ENCODE results near the gene CLDN11. TPM values are rescaled to one million over a fixed set of nuclear protein-coding genes. Genes with fewer than 3 reads are reported as not detected.

The CLDN11 gene
- total RNA-seq, 1 experiment from 2014 or later, result 0.22 TPM

GRCh38 chr3:170442947-170443346 is 24.3 kb downstream of the CLDN11 start:
- no peak for TF ChIP-seq RAD21 (IDR thresholded peaks at IDR 0.05; ENCODE audit: low read depth)
- no peak for TF ChIP-seq ZNF274 (IDR thresholded peaks at IDR 0.05; ENCODE audit: low read depth, low read length)
- H3K9ac ChIP-seq (ENCODE audit: low read length), result no peak overlapping the region

GRCh38 chr3:170443457-170443856 is 24.8 kb downstream of the CLDN11 start:
- intact Hi-C loops (cut with micrococcal nuclease), result no loop called here
- TF ChIP-seq CEBPB (IDR thresholded peaks at IDR 0.05; ENCODE audit: low read depth), result no peak
- no peak for TF ChIP-seq MAX (IDR thresholded peaks at IDR 0.05)
- no peak for TF ChIP-seq EZH2phosphoT487 (IDR thresholded peaks at IDR 0.05; ENCODE audit: borderline replicate concordance)
- TF ChIP-seq CTCF (IDR thresholded peaks at IDR 0.05 in 2 of 3, conservative IDR thresholded peaks at IDR 0.05 in 1 of 3; ENCODE audit: borderline replicate concordance in 1 of 3, insufficient read depth in 1 of 3, low read depth in 2 of 3, low read length in 2 of 3), result no peak
- TF ChIP-seq POLR2A (IDR thresholded peaks at IDR 0.05; ENCODE audit: borderline replicate concordance, extremely low read depth, insufficient read depth, insufficient read length), result no peak
- TF ChIP-seq CBX3 (IDR thresholded peaks at IDR 0.05; ENCODE audit: low read depth), result no peak
- no peak for TF ChIP-seq ZFX (IDR thresholded peaks at IDR 0.05)
- TF ChIP-seq SIN3A (IDR thresholded peaks at IDR 0.05; ENCODE audit: low read depth), result no peak
- TF ChIP-seq EGR1 (IDR thresholded peaks at IDR 0.05; ENCODE audit: low read depth), result no peak
- no peak for TF ChIP-seq ATF3 (IDR thresholded peaks at IDR 0.05)
- TF ChIP-seq POLR2AphosphoS5 (IDR thresholded peaks at IDR 0.05; ENCODE audit: low read depth, low read length), result no peak
- no peak for TF ChIP-seq ELF1 (IDR thresholded peaks at IDR 0.05; ENCODE audit: borderline replicate concordance, low read depth)
- no peak for TF ChIP-seq RAD21 (IDR thresholded peaks at IDR 0.05; ENCODE audit: low read depth)
- TF ChIP-seq ZBTB33 (IDR thresholded peaks at IDR 0.05; ENCODE audit: extremely low read depth, insufficient replicate concordance, low read length), result no peak
- no peak for TF ChIP-seq SP1 (IDR thresholded peaks at IDR 0.05; ENCODE audit: low read depth)
- no peak for TF ChIP-seq ZNF274 (IDR thresholded peaks at IDR 0.05; ENCODE audit: low read depth, low read length)
- TF ChIP-seq YY1 (IDR thresholded peaks at IDR 0.05; ENCODE audit: extremely low read depth, insufficient replicate concordance, low read depth, low read length), result no peak

More at GRCh38 chr3:170442947-170443346, 24.3 kb downstream of the CLDN11 start:
- Histone ChIP-seq H3K9me2 (ENCODE audit: insufficient read depth) (no peaks in the 10 kb centered on the region), H3K27ac (ENCODE audit: low read depth, low read length) (no peak overlapping the region), H3K4me1 (ENCODE audit: control insufficient read depth in 1 of 2, insufficient read depth in 2 of 2, low read length in 2 of 2) (no peaks in the 10 kb centered on the region), H3K79me2 (ENCODE audit: insufficient read depth, low read length) (no peaks in the 10 kb centered on the region), H3K9me3 (ENCODE audit: control insufficient read depth in 1 of 2, insufficient read depth in 1 of 2, low read depth in 1 of 2, low read length in 2 of 2) (no peaks in the 10 kb centered on the region), H3K4me2 (ENCODE audit: low read length) (no peak overlapping the region), H3K27me3 (ENCODE audit: insufficient read depth, low read length) (no peaks in the 10 kb centered on the region), H3K4me3 (replicated peaks in 1 of 2; ENCODE audit: low read depth in 1 of 2, low read length in 2 of 2) (no peak overlapping the region), H4K20me1 (ENCODE audit: insufficient read depth) (no peaks in the 10 kb centered on the region), H2AFZ (ENCODE audit: low read depth, low read length, poor library complexity, severe bottlenecking) (no peak overlapping the region), H3K36me3 (ENCODE audit: control insufficient read depth in 1 of 2, insufficient read depth in 2 of 2, low read length in 2 of 2) (no peaks in the 10 kb centered on the region)
- ChIA-PET POLR2A (no interaction called here), RAD21 (ENCODE audit: low non-redundant PET in 1 of 2, low total read pairs in 2 of 2, uncharacterized antibody in 2 of 2, unreplicated experiment in 2 of 2) (no interaction called here), CTCF (interaction anchor here (0.7 kb wide), 1 partner anchor 44 kb away, joined by 3 read pairs; no protein-coding TSS in a partner anchor)
- intact Hi-C loops (cut with micrococcal nuclease), result no loop called here
- BruUV-seq (replicated peaks), result no TSS peak
- no peak for DNase-seq (ENCODE audit: low read depth, low spot score)
- ATAC-seq, result no peak

More at GRCh38 chr3:170443457-170443856, 24.8 kb downstream of the CLDN11 start:
- Histone ChIP-seq H3K27me3 (ENCODE audit: insufficient read depth, low read length) (no peaks in the 10 kb centered on the region), H3K36me3 (ENCODE audit: control insufficient read depth in 1 of 2, insufficient read depth in 2 of 2, low read length in 2 of 2) (no peaks in the 10 kb centered on the region), H3K9me2 (ENCODE audit: insufficient read depth) (no peaks in the 10 kb centered on the region), H3K27ac (ENCODE audit: low read depth, low read length) (no peak overlapping the region), H3K4me2 (ENCODE audit: low read length) (no peak overlapping the region), H3K9ac (ENCODE audit: low read length) (no peak overlapping the region), H3K9me3 (ENCODE audit: control insufficient read depth in 1 of 2, insufficient read depth in 1 of 2, low read depth in 1 of 2, low read length in 2 of 2) (no peaks in the 10 kb centered on the region), H4K20me1 (ENCODE audit: insufficient read depth) (no peaks in the 10 kb centered on the region), H2AFZ (ENCODE audit: low read depth, low read length, poor library complexity, severe bottlenecking) (no peak overlapping the region), H3K79me2 (ENCODE audit: insufficient read depth, low read length) (no peaks in the 10 kb centered on the region), H3K4me1 (ENCODE audit: control insufficient read depth in 1 of 2, insufficient read depth in 2 of 2, low read length in 2 of 2) (no peaks in the 10 kb centered on the region), H3K4me3 (replicated peaks in 1 of 2; ENCODE audit: low read depth in 1 of 2, low read length in 2 of 2) (no peak overlapping the region)
- BruUV-seq (replicated peaks), result no TSS peak
- ChIA-PET POLR2A (no interaction called here), RAD21 (ENCODE audit: low non-redundant PET in 1 of 2, low total read pairs in 2 of 2, uncharacterized antibody in 2 of 2, unreplicated experiment in 2 of 2) (no interaction called here), CTCF (no interaction called here)
- no peak for ATAC-seq
- DNase-seq (ENCODE audit: low read depth, low spot score), result no peak

Data from HCT116 (cell line).